22Rv1 (cell line): ENCODE results near the gene CHMP2A.
A peak's percentile ranks its signal among the peaks of the same experiment; 100 is the strongest.
"Not testable (repeated sequence)": the region's sequence is repeated elsewhere in the genome, so short reads cannot be mapped to it uniquely, and the experiment has no call there.

Experiments
- H3K27ac ChIP-seq: fragments of 450-650 bp; 2 replicates; pipeline ENCODE4 v1.5.1; 2017
- ZFX ChIP-seq: fragments of 450-650 bp; IDR thresholded peaks from 2 replicates; pipeline ENCODE4 v1.6.1; 2017; ENCODE audit warnings: antibody characterized with exemption, borderline replicate concordance
- TF ChIP-seq, protein P1 (sequence below): fragments of 450-650 bp; IDR thresholded peaks from 2 replicates; pipeline ENCODE4 v1.5.1; 2017; ENCODE audit warnings: mild to moderate bottlenecking

CHMP2A gene

DNA sequence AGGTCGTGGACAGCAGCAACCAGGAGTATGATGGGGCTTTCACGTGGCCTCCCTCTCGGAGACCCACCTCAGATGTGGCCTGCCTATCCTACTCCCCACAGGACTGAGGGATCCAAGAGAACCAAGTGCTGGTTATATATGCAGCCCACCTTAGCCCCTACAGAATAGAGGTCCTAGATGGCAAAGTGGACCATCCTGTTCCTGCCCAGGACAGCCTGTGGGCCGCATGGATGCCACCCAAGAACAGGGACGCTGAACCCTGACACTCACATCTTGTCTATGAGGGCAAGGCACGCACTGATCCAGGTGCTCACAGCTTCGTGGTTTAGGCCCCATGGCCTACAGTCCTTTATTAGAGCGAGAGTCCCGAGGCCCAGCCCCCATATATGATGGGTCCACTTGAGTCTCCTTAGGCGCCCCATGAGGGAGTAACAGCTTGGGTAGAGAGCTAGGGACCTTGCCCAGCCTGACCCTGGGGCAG is 41.7 kb downstream of the CHMP2A start:
- TF ChIP-seq ZFX: no peak
- TF ChIP-seq, protein P1, sequence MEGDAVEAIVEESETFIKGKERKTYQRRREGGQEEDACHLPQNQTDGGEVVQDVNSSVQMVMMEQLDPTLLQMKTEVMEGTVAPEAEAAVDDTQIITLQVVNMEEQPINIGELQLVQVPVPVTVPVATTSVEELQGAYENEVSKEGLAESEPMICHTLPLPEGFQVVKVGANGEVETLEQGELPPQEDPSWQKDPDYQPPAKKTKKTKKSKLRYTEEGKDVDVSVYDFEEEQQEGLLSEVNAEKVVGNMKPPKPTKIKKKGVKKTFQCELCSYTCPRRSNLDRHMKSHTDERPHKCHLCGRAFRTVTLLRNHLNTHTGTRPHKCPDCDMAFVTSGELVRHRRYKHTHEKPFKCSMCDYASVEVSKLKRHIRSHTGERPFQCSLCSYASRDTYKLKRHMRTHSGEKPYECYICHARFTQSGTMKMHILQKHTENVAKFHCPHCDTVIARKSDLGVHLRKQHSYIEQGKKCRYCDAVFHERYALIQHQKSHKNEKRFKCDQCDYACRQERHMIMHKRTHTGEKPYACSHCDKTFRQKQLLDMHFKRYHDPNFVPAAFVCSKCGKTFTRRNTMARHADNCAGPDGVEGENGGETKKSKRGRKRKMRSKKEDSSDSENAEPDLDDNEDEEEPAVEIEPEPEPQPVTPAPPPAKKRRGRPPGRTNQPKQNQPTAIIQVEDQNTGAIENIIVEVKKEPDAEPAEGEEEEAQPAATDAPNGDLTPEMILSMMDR: no peak
- H3K27ac ChIP-seq: peak overlapping the region; percentile 86

DNA sequence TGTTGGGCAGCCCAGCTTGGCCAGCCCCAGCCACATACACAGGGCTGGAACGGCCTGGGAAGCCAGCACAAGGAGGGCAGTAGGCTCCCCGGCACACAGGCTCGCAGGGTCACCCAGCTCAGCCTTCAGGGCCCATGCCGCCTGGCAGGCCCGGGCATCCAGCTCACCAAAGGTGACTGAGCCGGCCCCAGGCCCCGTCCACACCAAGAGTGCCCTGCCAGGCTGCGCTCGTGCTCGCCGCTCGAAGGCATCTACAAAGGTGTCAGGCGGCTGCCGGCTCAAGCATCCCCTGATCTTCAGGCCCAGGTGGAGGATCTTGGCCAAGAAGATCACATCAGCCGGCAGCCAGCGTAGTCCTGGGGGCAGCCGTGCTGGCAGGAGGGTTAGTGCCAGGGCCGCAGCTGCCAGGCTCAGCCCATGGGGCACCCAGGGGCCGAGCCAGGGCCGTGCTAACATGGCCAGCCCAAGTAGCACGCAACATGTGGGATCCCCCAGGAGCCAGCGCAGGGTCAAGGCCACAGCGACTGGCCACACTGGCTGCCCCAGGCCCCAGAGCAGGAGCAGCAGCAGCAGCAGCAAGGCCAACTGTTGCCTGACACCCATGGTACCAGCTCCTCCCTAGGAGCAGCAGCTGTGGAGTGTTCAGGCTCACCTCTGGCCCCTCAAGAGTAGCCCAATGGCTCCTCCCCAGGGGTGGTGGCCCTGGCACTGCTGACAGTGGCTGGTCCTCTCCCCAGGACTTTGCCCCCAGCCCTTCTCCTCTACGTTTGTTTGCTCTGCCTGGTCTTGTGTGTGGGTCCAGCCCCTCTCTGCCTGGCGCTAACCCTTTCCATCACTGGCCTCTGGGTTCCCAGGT is 43.3 kb downstream of the CHMP2A start, which contains the start of gene SLC27A5:
TSS of gene SLC27A5 (minus strand) at position 640 of the 856 bp plus-strand sequence. CDS start at position 603, 37 bp downstream.
- TF ChIP-seq, protein P1: no peak
- no peak for TF ChIP-seq ZFX
- peak within 1 kb of the TSS; percentile 86; the same call in 1 of the 2 replicates for H3K27ac ChIP-seq

DNA sequence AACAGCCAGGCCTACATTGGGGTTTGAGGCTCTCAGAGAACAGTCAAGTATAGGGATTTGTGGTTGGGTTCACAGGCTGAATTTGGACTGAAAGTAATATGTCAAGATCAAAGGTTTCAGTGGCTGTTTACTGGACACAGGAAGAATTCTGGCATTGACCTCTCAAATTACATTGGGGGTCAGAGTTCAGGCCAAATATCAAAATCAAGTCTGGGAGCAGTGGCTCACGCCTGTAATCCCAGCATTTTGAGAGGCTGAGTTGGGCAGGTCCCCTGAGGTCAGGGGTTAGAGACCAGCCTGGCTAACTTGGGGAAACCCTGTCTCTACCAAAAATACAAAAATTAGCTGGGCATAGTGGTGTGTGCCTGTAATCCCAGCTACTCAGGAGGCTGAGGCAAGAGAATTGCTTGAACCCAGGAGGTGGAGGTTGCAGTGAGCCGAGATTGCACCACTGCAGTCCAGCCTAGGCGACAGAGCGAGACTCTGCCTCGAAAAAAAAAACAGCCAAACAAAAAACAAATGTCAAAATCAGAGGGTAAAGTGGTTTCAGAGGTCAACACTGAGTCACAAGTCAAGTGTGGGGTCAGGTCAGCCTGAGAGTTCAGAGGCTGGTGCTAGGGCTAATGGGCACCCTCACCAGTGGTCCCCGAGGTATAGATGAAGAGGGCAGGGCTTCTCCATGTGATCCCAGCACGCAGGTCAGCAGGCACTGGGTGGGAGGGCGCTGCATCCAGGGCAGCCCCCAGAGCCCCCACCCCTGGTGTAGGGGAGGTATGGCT is 44.6 kb downstream of the CHMP2A start:
- no peak overlapping the region for H3K27ac ChIP-seq
- TF ChIP-seq, protein P1: no peak

DNA sequence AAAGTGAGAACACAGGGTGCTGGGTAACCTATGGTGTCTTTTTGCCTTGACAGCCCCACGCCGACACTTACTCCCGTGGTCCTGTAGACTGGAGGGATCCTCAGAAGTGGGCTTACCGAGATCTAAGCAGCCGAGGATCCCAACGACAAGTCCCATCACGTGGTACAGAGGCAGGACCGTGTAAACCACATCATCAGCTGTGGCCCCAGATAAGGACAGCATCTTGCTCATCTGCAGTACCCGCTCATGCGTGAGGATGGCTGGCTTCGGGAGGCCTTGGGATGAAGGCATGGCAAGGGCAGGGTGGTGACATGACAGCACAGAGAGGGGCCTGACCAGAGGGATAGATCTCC is 45.2 kb downstream of the CHMP2A start:
- H3K27ac ChIP-seq: no peak overlapping the region
- no peak for TF ChIP-seq ZFX
- TF ChIP-seq, protein P1: no peak

DNA sequence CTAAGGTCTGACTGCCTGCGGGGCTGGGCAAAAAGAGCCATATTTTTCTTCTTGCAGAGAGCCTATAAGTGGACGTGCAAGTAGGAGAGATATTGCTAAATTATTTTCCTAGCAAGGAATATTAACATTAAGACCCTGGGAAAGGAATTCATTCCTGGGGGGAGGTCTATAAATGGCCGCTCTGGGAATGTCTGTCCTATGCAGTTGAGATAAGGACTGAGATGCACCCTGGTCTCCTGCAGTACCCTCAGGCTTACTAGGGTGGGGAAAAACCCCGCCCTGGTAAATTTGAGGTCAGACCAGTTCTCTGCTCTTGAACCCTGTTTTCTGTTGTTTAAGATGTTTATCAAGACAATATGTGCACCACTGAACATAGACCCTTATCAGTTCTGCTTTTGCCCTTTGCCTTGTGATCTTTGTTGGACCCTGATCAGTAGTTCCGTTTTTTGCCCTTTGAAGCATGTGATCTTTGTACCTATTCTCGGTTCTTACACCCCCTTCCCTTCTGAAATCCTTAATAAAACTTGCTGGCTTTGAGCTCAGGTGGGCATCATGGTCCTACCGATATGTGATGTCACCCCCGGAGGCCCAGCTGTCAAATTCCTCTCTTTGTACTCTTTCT is 47.2 kb downstream of the CHMP2A start:
- H3K27ac ChIP-seq: not testable (repeated sequence)
